B cell (primary cell): ENCODE measurements around the gene PPP1R13B.

Experiments used
- EZH2 ChIP-seq: IDR thresholded peaks from 2 replicates; pipeline ENCODE4 v1.6.1; 2012; ENCODE audit warnings: borderline replicate concordance, low read depth, mild to moderate bottlenecking, moderate library complexity, low read length; ENCODE audit not compliant: insufficient read depth, poor library complexity, severe bottlenecking
- TF ChIP-seq, protein P1 (sequence below): fragments of 200-600 bp; IDR thresholded peaks from one replicate; pipeline ENCODE4 v1.8.0; 2022; ENCODE audit warnings: antibody characterized with exemption, mild to moderate bottlenecking

DNA sequence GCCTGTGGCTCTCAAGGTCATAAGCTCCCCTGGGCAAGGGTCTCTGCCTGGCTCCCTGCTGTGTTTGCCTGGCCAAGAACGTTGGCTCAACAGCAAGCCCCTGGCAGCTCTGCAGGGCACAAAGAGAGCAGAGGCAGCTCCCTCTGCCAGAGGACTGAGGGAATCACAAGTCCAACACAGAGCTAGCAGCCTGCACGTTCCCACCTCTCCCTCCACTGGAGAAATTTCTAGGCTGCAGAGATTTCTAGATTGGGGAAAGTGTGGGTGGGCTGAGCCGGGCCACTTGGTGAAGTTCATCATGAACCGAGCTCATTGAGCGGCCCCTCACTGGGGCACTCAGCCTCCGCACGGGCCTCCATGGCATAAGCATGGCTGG lies 111.9 kb downstream of the PPP1R13B start:
- TF ChIP-seq, protein P1, sequence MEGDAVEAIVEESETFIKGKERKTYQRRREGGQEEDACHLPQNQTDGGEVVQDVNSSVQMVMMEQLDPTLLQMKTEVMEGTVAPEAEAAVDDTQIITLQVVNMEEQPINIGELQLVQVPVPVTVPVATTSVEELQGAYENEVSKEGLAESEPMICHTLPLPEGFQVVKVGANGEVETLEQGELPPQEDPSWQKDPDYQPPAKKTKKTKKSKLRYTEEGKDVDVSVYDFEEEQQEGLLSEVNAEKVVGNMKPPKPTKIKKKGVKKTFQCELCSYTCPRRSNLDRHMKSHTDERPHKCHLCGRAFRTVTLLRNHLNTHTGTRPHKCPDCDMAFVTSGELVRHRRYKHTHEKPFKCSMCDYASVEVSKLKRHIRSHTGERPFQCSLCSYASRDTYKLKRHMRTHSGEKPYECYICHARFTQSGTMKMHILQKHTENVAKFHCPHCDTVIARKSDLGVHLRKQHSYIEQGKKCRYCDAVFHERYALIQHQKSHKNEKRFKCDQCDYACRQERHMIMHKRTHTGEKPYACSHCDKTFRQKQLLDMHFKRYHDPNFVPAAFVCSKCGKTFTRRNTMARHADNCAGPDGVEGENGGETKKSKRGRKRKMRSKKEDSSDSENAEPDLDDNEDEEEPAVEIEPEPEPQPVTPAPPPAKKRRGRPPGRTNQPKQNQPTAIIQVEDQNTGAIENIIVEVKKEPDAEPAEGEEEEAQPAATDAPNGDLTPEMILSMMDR, result no peak
- no peak for TF ChIP-seq EZH2
